DND-41 (cell line): Measurements from ENCODE around the gene REV3L.

Experiments
- EZH2 ChIP-seq: IDR thresholded peaks from 3 replicates; pipeline ENCODE4 v1.6.1; 2012; ENCODE audit warnings: borderline replicate concordance, low read depth, mild to moderate bottlenecking, moderate library complexity, low read length, inconsistent platforms; ENCODE audit not compliant: severe bottlenecking
- TF ChIP-seq, protein P1 (sequence below): IDR thresholded peaks from 2 replicates; pipeline ENCODE4 v1.5.1; 2012; ENCODE audit warnings: borderline replicate concordance, low read length, moderate library complexity, mild to moderate bottlenecking; ENCODE audit not compliant: poor library complexity, severe bottlenecking; ENCODE audit errors: extremely low read depth

DNA sequence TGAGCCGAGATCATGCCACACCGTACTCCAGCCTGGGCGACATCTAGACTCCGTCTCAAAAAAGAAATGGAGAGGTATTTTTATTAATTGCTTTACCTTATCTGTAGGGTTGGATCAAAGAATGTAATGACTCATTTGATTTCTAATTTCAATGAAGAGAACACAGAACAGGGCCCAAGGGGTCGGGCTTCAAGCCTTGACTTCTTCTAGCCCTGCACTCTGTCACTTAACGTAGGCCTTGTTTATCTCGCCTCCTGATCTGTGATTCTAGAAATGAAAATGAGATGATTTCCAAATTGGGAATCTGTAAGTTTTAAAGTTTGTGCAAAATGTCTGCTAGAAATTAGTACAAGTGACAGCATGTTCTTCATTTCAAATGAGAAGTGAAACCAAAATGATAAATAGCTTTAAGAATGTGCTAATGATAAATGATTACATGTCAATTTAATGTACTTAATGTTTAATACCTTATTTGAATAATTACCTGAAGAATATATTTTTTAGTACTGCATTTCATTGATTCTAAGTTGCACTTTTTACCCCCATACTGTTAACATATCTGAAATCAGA, 215.2 kb downstream of the REV3L start:
- TF ChIP-seq, protein P1, sequence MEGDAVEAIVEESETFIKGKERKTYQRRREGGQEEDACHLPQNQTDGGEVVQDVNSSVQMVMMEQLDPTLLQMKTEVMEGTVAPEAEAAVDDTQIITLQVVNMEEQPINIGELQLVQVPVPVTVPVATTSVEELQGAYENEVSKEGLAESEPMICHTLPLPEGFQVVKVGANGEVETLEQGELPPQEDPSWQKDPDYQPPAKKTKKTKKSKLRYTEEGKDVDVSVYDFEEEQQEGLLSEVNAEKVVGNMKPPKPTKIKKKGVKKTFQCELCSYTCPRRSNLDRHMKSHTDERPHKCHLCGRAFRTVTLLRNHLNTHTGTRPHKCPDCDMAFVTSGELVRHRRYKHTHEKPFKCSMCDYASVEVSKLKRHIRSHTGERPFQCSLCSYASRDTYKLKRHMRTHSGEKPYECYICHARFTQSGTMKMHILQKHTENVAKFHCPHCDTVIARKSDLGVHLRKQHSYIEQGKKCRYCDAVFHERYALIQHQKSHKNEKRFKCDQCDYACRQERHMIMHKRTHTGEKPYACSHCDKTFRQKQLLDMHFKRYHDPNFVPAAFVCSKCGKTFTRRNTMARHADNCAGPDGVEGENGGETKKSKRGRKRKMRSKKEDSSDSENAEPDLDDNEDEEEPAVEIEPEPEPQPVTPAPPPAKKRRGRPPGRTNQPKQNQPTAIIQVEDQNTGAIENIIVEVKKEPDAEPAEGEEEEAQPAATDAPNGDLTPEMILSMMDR, result no peak
- no peak for TF ChIP-seq EZH2
